Thyroid gland (tissue), 4 donors: ENCODE data around the gene BRMS1L. TPM values are rescaled to one million over a fixed set of nuclear protein-coding genes. Genes with fewer than 3 reads are reported as not detected.

ENCODE experiments used
- DNase-seq, 2 donors: peaks; one replicate each; pipeline ENCODE4 v3.0.0-alpha.2; 2019
- H3K27ac ChIP-seq, 3 donors: fragments of 200-600 bp; sonication (generic); 1 replicate in 2 of 3; 2 replicates in 1 of 3; pipeline ENCODE4 v1.5.1; 2016 to 2019; ENCODE audit warnings: mild to moderate bottlenecking in 1 of 3, moderate library complexity in 1 of 3
- H3K27me3 ChIP-seq: fragments of 200-600 bp; sonication (generic); one replicate; pipeline ENCODE4 v1.5.1; 2019
- H3K36me3 ChIP-seq, 2 donors: fragments of 200-600 bp; sonication (generic); one replicate each; pipeline ENCODE4 v1.5.1; 2016 to 2019
- H3K4me1 ChIP-seq, 2 donors: fragments of 200-600 bp; sonication (generic); one replicate each; pipeline ENCODE4 v1.5.1; 2017 to 2019
- H3K4me3 ChIP-seq, 3 donors: fragments of 200-600 bp; sonication (generic); replicated peaks in 1 of 3; 1 replicate in 2 of 3; 2 replicates in 1 of 3; pipeline ENCODE4 v1.5.1; 2016; ENCODE audit warnings: mild to moderate bottlenecking in 1 of 3
- H3K9me3 ChIP-seq: fragments of 200-600 bp; sonication (generic); one replicate; pipeline ENCODE4 v1.5.1; 2017
- POLR2A ChIP-seq, 2 donors: fragments of 450-650 bp; IDR thresholded peaks; one replicate each; pipeline ENCODE4 v1.6.1; 2017; ENCODE audit warnings: antibody characterized with exemption in 2 of 2, mild to moderate bottlenecking in 2 of 2, moderate library complexity in 1 of 2
- WGBS, 2 donors: methylation state at CpG; one replicate each; pipeline ENCODE4 v1.1.5; 2017; 5-methylcytosine and 5-hydroxymethylcytosine counted together
- intact Hi-C: fragments of 100-400 bp; cut with DNase I; formaldehyde crosslinking; loops from one replicate; pipeline ENCODE4 v1.15.1; 2023
- total RNA-seq, 4 donors: library from RNA; depleted of rRNA; stranded (reverse); fragments of >200 nt; gene quantifications; one replicate each; pipeline ENCODE4 v1.2.3, GENCODE V29; 2016
- TF ChIP-seq, protein P1 (sequence below), 6 experiments: fragments of 200-600 bp in 3 of 6; fragments of 450-650 bp in 3 of 6; sonication (generic) in 3 of 6; IDR thresholded peaks; one replicate each; pipeline ENCODE4 v1.5.1; 2016 to 2019; ENCODE audit warnings: antibody characterized with exemption in 6 of 6, mild to moderate bottlenecking in 2 of 6, inconsistent platforms in 1 of 6, moderate library complexity in 1 of 6

BRMS1L gene
- total RNA-seq, 4 donors from 2014 or later, result 6.0 to 10.6 (median 8.3) TPM

DNA sequence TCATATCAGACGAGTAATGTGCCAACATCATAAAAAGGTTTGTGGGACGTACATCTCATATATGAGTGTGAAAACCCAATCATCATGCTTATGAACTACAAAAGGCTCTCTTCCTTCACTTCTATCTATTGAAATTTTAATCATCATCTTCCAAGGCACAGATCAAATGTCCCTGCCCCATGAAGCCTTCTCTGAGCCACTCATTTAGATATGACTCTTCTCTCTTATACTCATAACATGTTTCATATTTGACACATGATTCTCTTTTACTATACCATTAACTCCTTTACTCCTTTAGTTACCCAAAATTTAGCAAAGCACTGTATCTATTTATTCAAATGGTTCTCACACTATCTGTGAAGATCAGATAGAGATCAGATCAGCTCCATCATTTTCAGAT, 39.3 kb upstream of the BRMS1L start:
- Histone ChIP-seq H3K4me3 (no peak overlapping the region), H3K9me3 (no peaks in the 10 kb centered on the region), H3K27me3 (no peaks in the 10 kb centered on the region), H3K4me1 (peaks cover 0 to 3% of the 10 kb centered on the region in 2 donors), H3K27ac (no peak overlapping the region), H3K36me3 (no peaks in the 10 kb centered on the region)
- intact Hi-C loops, result no loop called here
- WGBS, 2 donors, result 96% methylated on average over 2 of the region's 2 CpGs
- DNase-seq, result no peak
- TF ChIP-seq POLR2A (IDR thresholded peaks at IDR 0.05), result no peak
- TF ChIP-seq, protein P1, sequence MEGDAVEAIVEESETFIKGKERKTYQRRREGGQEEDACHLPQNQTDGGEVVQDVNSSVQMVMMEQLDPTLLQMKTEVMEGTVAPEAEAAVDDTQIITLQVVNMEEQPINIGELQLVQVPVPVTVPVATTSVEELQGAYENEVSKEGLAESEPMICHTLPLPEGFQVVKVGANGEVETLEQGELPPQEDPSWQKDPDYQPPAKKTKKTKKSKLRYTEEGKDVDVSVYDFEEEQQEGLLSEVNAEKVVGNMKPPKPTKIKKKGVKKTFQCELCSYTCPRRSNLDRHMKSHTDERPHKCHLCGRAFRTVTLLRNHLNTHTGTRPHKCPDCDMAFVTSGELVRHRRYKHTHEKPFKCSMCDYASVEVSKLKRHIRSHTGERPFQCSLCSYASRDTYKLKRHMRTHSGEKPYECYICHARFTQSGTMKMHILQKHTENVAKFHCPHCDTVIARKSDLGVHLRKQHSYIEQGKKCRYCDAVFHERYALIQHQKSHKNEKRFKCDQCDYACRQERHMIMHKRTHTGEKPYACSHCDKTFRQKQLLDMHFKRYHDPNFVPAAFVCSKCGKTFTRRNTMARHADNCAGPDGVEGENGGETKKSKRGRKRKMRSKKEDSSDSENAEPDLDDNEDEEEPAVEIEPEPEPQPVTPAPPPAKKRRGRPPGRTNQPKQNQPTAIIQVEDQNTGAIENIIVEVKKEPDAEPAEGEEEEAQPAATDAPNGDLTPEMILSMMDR (IDR thresholded peaks at IDR 0.05), result no peak

DNA sequence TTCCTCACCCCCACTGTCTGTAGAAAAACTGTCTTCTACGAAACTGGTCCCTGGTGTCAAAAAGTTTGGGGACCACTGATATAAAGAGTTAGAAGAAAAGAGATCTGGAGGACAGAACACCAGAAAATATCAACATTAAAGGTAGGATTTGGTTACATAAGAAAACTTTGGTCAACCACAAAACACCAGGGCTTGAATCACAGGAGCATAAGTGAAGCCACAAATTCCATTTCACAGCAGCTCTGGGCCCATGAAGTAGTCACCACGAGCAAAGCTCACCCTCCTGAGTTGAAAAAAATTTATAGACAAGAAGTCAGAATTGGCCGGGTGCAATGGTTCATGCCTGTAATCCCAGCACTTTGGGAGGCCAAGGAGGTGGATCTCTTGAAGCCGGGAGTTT, 36.5 kb upstream of the BRMS1L start:
- intact Hi-C loops, result no loop called here
- WGBS, 2 donors, result 89 to 92% methylated on average over 4 of the region's 4 CpGs
- Histone ChIP-seq H3K27ac (no peak overlapping the region), H3K4me1 (peaks cover 0 to 3% of the 10 kb centered on the region in 2 donors), H3K4me3 (no peak overlapping the region), H3K27me3 (no peaks in the 10 kb centered on the region), H3K36me3 (no peaks in the 10 kb centered on the region), H3K9me3 (no peaks in the 10 kb centered on the region)
- no peak for DNase-seq
- TF ChIP-seq, protein P1 (IDR thresholded peaks at IDR 0.05), result no peak
- no peak for TF ChIP-seq POLR2A (IDR thresholded peaks at IDR 0.05)

DNA sequence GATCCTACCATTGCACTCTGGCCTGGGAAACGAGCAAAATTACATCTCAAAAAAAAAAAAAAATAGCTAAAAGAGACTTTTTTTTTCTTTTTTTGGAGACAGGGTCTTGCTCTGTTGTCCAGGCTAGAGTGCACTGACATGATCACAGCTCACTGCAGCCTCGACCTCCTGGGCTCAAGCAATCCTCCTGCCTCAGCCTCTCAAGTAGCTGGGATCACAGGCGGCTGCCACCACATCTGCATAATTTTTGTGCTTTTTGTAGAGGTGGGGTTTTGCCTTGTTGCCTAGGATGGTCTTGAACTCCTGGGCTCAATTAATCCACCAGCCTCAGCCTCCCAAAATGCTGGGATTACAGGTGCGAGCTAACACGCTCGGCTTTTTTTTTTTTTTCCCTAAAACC, 28.3 kb upstream of the BRMS1L start:
- H3K27me3 ChIP-seq, result no peaks in the 10 kb centered on the region
- 94 to 98% methylated on average over 6 of the region's 6 CpGs for WGBS, 2 donors
- H3K4me3 ChIP-seq, result no peak overlapping the region
- no peak for DNase-seq
- H3K4me1 ChIP-seq, result no peaks in the 10 kb centered on the region
- intact Hi-C loops, result no loop called here
- no peaks in the 10 kb centered on the region for H3K9me3 ChIP-seq
- H3K27ac ChIP-seq, result no peak overlapping the region
- no peaks in the 10 kb centered on the region for H3K36me3 ChIP-seq
- no peak for TF ChIP-seq POLR2A (IDR thresholded peaks at IDR 0.05)
- TF ChIP-seq, protein P1 (IDR thresholded peaks at IDR 0.05), result no peak

GRCh38 chr14:35806006-35806907, 19.9 kb upstream of the BRMS1L start:
- WGBS, 2 donors, result 91 to 93% methylated on average over 2 of the region's 2 CpGs

More at GRCh38 chr14:35806006-35806907, 19.9 kb upstream of the BRMS1L start:
- Histone ChIP-seq H3K27ac (no peak overlapping the region), H3K27me3 (no peaks in the 10 kb centered on the region), H3K36me3 (no peaks in the 10 kb centered on the region), H3K4me1 (peaks cover 17 to 26% of the 10 kb centered on the region in 2 donors), H3K4me3 (no peak overlapping the region), H3K9me3 (no peaks in the 10 kb centered on the region)
- intact Hi-C loops, result no loop called here
- no peak for DNase-seq
- TF ChIP-seq, protein P1 (IDR thresholded peaks at IDR 0.05), result no peak
- TF ChIP-seq POLR2A (IDR thresholded peaks at IDR 0.05), result no peak
